ENCODE results near the gene HTRA2.

DNA sequence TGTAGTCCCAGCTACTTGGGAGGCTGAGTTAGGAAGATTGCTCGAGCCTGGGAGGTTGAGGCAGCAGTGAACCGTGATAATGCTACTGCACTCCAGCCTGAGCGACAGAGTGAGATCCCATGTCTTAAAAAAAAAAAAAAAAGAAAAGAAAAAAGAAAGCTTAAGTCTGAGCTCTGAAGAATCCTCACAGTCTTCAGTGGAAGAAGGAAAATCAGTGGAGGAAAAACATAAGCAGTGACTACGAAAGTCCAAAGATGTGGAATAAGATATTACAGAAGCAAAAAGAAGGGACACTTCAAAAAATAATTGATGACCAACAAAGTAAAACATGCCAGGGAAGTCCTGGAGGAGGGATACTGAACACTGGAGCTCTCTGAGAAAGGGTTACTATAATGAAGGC, 19.5 kb upstream of the HTRA2 start:
- TF ChIP-seq FOXP2 (optimal IDR thresholded peaks at IDR 0.05; ENCODE audit: control extremely low read depth, extremely low read length, insufficient read depth) (no peak), POLR2AphosphoS5 (IDR thresholded peaks at IDR 0.05; ENCODE audit: borderline replicate concordance, low read depth, low read length) (no peak)

All from SK-N-MC (cell line).